GM18868 (cell line): ENCODE data around the gene PCDHGA8.
"Not testable (repeated sequence)": the region's sequence is repeated elsewhere in the genome, so short reads cannot be mapped to it uniquely, and the experiment has no call there.

Experiments
- ATAC-seq: cut with Tn5 transposase; IDR thresholded peaks from one replicate; pipeline ENCODE4 v1.9.1; 2021; ENCODE audit warnings: mild to moderate bottlenecking, moderate library complexity; ENCODE audit not compliant: unreplicated experiment

The PCDHGA8 gene

DNA sequence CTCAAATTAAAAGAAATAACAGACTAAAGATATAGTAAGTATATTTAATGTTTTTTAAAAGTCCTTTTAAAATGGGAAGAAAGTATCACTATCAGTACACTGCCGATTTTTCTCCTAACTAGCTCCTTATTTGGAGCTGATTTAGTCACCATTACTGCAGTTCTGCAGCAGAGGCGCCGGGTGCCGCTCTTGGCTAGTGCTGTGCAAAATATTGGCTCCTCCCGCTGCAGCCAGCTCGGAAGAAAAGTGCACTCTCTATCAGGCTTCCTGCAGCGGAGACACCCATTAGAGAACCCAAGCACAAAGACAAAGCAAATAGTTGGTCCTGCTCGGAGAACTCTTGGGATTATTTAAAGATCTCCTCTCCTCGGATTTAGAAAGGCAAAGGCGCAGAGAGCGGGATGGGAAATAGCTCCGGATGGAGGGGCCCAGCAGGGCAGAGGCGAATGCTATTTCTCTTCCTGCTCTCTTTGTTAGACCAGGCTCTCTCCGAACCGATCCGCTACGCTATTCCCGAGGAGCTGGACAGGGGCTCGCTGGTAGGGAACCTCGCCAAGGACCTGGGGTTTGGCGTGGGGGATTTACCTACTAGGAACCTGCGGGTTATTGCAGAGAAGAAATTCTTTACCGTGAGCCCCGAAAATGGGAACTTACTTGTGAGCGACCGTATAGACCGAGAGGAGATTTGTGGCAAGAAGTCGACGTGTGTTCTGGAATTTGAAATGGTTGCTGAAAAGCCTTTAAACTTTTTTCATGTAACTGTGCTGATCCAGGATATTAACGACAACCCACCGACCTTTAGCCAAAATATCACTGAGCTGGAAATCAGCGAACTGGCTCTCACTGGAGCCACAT lies 22.2 kb upstream of the PCDHGA8 start, which contains the start of gene PCDHGB3:
TSS of gene PCDHGB3 (plus strand) at position 249 of the 855 bp plus-strand sequence. CDS start at position 402, 153 bp downstream.
- ATAC-seq = peak; percentile 99

DNA sequence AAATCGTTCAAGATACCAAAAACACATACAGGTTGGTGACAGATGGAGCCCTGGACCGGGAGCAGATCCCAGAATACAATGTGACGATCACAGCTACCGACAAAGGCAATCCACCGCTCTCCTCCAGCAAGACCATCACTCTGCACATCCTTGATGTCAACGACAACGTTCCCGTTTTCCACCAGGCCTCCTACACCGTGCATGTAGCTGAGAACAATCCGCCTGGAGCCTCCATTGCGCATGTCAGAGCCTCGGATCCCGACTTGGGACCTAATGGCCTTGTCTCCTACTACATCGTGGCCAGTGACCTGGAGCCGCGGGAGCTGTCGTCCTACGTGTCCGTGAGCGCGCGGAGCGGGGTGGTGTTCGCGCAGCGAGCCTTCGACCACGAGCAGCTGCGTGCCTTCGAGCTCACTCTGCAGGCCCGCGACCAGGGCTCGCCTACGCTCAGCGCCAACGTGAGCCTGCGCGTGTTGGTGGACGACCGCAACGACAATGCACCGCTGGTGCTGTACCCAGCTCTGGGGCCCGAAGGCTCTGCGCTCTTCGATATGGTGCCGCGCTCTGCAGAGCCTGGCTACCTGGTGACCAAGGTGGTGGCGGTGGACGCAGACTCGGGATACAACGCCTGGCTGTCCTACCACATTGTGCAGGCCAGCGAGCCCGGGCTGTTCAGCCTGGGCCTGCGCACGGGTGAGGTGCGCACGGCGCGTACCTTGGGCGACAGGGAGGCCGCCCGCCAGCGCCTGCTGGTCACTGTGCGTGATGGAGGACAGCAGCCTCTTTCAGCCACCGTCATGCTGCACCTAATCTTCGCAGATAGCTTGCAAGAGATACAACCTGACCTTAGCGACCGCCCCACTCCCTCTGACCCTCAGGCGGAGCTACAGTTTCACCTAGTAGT lies 20.6 kb upstream of the PCDHGA8 start:
- no peak for ATAC-seq

DNA sequence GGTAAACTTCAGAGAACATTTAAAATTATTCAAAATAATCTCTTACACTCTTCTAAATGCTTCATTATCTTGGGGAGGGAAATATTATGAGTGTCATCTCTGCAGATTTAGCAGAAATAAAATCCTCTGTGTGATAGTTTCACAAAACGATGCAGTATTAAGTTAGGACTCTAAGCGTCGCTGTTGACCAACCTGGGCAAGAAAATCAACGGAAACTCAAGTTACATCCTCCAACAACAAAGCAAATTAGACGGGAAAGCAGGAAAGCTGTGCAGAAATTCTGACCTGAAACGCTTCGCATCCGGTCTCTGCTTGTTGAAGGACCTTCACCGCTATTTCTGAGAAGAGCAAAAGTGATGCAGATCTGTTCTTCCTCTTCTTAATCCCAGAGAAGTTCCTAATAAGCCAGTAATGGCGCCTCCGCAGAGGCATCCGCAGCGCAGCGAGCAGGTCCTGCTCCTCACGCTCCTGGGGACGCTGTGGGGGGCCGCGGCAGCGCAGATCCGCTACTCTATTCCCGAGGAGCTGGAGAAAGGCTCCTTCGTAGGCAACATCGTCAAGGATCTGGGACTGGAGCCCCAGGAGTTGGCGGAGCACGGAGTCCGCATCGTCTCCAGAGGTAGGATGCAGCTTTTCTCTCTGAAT lies 18.6 kb upstream of the PCDHGA8 start, which contains the start of gene PCDHGA6:
TSS of gene PCDHGA6 (plus strand) at position 219 of the 645 bp plus-strand sequence. CDS start at position 412, 193 bp downstream.
- ATAC-seq = no peak

DNA sequence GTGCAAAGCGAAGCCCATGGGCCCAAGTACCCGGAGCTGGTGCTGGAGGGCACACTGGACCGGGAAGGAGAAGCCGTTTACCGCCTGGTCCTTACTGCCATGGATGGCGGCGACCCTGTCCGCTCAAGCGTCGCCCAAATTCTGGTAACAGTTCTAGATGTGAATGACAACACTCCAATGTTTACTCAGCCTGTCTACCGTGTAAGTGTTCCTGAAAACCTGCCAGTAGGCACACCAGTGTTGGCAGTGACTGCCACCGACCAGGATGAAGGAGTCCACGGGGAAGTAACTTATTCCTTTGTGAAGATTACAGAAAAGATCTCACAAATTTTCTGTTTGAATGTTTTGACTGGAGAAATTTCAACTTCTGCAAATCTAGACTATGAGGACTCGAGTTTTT lies 17.8 kb upstream of the PCDHGA8 start:
- ATAC-seq = no peak

DNA sequence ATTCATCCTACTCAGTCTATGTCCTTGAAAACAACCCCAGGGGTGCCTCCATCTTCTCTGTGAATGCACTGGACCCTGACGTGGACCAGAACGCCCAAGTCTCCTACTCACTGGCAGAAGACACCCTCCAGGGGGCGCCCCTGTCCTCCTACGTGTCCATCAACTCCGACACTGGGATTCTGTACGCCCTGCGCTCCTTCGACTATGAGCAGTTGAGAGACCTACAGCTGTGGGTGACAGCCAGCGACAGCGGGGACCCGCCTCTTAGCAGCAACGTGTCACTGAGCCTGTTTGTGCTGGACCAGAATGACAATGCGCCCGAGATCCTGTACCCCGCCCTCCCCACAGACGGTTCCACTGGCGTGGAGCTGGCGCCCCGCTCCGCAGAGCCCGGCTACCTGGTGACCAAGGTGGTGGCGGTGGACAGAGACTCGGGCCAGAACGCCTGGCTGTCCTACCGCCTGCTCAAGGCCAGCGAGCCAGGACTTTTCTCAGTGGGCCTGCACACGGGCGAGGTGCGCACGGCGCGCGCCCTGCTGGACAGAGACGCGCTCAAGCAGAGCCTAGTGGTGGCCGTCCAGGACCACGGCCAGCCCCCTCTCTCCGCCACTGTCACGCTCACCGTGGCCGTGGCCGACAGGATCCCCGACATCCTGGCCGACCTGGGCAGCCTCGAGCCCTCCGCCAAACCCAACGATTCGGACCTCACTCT lies 16.8 kb upstream of the PCDHGA8 start:
- not testable (repeated sequence) for ATAC-seq

DNA sequence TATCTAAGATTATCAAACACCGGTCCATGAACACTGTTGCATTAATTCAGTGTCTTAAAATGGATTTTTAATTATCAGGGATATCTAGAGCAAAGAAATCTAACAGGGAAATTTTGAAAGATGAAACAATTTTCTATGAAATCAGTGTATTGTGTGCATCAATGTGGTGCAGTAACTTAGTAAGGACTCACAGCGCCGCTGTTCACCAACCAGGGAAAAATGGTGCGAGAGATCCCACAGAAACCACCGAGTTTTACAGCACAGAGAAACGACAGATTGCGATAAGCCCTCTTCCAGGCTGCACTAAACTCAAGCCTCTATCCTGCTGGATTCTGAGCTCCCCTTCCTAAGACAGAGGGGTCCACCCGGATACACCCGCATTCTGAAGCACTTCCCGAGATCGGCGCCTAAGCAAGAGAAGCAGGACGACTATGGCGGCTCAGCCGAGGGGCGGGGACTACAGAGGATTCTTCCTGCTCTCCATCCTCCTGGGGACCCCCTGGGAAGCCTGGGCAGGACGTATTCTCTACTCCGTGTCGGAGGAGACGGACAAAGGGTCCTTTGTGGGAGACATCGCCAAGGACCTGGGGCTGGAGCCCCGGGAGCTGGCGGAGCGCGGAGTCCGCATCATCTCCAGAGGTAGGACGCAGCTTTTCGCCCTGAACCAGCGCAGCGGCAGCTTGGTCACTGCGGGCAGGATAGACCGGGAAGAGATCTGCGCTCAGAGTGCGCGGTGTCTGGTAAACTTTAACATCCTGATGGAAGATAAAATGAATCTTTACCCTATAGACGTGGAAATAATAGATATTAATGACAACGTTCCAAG lies 9.8 kb upstream of the PCDHGA8 start, which contains the start of gene PCDHGA7:
TSS of gene PCDHGA7 (plus strand) at position 274 of the 826 bp plus-strand sequence. CDS start at position 432, 158 bp downstream.
- ATAC-seq = peak; percentile 83

DNA sequence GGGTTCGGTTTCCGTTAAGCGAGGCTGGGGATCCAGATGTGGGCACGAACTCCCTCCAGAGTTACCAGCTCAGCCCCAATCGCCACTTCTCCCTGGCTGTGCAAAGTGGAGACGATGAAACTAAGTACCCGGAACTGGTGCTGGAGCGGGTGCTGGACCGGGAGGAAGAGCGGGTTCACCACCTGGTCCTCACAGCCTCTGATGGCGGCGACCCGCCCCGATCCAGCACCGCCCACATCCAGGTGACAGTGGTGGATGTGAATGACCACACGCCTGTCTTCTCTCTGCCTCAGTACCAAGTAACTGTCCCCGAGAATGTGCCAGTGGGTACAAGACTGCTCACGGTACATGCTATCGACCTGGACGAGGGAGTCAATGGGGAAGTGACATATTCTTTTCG lies 9.1 kb upstream of the PCDHGA8 start:
- no peak for ATAC-seq

DNA sequence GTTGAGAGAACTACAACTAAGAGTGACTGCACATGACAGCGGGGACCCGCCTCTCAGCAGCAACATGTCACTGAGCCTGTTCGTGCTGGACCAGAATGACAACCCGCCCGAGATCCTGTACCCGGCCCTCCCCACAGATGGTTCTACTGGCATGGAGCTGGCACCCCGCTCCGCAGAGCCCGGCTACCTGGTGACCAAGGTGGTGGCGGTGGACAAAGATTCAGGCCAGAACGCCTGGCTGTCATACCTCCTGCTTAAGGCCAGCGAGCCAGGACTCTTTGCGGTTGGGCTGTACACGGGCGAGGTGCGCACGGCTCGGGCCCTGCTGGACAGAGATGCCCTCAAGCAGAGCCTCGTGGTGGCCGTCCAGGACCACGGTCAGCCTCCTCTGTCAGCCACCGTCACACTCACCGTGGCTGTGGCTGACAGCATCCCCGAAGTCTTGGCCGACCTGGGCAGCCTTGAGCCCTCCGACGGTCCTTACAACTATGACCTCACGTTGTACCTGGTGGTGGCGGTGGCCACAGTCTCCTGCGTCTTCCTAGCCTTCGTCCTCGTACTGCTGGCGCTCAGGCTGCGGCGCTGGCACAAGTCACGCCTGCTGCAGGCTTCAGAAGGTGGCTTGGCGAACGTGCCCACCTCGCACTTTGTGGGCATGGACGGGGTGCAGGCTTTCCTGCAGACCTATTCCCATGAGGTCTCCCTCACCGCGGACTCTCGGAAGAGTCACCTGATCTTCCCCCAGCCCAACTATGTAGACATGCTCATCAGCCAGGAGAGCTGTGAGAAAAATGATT lies 7.8 kb upstream of the PCDHGA8 start:
- ATAC-seq = no peak

DNA sequence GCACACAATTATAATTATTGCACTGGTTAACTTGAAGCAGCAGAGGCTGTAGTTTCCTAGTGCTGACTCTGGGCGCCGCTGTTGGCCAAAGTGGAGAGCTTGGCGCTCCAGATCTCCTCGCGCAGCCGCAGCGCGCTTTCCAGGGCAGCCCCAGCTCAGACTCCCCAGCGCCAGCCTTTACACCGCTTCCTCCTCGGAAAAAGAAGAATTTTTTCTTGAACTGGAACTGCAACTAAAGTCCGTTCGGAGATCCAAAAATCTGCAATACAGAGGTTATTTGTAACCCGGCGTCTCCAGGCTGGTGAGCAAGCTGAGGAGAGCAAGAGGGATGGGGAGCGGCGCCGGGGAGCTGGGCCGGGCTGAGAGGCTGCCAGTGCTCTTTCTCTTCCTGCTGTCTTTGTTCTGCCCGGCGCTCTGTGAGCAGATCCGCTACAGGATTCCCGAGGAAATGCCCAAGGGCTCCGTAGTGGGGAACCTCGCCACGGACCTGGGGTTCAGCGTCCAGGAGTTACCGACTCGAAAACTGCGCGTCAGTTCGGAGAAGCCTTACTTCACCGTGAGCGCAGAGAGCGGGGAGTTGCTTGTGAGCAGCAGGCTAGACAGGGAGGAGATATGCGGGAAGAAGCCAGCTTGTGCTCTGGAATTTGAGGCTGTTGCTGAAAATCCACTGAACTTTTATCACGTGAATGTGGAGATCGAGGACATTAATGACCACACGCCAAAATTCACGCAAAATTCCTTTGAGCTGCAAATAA lies 4.7 kb upstream of the PCDHGA8 start, which contains the start of gene PCDHGB4:
TSS of gene PCDHGB4 (plus strand) at position 142 of the 755 bp plus-strand sequence. CDS start at position 329, 187 bp downstream.
- peak; percentile 89 for ATAC-seq

DNA sequence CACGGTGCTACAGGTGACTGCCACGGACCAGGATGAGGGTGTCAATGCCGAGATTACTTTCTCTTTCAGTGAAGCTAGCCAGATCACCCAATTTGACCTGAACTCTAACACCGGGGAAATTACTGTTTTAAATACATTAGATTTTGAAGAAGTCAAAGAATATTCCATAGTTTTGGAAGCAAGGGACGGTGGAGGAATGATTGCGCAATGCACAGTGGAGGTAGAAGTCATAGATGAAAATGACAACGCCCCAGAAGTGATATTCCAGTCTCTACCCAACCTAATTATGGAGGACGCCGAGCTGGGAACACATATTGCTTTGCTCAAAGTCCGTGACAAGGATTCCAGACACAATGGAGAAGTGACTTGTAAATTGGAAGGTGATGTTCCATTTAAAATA lies 3.8 kb upstream of the PCDHGA8 start:
- ATAC-seq = no peak

DNA sequence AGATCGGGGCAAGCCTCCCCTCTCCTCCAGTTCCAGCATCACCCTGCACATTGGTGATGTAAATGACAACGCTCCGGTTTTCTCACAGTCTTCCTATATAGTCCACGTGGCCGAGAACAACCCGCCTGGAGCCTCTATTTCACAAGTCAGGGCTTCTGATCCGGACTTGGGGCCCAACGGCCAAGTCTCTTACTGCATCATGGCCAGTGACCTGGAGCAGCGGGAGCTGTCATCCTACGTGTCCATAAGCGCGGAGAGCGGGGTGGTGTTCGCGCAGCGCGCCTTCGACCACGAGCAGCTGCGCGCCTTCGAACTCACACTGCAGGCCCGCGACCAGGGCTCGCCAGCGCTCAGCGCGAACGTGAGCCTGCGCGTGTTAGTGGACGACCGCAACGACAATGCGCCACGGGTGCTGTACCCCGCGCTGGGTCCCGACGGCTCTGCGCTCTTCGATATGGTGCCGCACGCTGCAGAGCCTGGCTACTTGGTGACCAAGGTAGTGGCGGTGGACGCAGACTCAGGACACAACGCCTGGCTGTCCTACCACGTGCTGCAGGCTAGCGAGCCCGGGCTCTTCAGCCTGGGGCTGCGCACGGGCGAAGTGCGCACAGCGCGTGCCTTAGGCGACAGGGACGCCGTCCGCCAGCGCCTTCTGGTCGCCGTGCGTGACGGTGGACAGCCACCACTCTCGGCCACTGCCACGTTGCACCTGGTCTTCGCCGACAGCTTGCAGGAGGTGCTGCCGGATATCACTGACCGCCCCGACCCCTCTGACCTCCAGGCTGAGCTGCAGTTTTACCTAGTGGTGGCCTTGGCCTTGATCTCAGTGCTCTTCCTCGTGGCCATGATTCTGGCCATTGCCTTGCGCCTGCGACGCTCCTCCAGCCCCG lies 3.0 kb upstream of the PCDHGA8 start:
- no peak for ATAC-seq

DNA sequence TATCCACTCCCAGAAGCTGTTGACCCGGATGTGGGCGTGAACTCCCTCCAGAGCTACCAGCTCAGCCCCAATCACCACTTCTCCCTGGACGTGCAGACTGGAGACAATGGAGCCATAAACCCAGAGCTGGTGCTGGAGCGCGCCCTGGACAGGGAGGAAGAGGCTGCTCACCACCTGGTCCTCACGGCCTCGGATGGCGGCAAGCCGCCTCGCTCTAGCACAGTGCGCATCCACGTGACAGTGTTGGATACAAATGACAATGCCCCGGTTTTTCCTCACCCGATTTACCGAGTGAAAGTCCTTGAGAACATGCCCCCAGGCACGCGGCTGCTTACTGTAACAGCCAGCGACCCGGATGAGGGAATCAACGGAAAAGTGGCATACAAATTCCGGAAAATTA lies 834 bp downstream of the PCDHGA8 start:
- no peak for ATAC-seq

DNA sequence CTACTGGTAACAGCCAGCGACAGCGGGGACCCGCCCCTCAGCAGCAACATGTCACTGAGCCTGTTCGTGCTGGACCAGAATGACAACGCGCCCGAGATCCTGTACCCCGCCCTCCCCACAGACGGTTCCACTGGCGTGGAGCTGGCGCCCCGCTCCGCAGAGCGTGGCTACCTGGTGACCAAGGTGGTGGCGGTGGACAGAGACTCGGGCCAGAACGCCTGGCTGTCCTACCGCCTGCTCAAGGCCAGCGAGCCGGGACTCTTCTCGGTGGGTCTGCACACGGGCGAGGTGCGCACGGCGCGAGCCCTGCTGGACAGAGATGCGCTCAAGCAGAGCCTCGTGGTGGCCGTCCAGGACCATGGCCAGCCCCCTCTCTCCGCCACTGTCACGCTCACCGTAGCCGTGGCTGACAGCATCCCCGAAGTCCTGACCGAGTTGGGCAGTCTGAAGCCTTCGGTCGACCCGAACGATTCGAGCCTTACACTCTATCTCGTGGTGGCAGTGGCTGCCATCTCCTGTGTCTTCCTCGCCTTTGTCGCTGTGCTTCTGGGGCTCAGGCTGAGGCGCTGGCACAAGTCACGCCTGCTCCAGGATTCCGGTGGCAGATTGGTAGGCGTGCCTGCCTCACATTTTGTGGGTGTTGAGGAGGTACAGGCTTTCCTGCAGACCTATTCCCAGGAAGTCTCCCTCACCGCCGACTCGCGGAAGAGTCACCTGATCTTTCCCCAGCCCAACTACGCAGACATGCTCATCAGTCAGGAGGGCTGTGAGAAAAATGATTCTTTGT lies 2.2 kb downstream of the PCDHGA8 start:
- ATAC-seq = not testable (repeated sequence)

DNA sequence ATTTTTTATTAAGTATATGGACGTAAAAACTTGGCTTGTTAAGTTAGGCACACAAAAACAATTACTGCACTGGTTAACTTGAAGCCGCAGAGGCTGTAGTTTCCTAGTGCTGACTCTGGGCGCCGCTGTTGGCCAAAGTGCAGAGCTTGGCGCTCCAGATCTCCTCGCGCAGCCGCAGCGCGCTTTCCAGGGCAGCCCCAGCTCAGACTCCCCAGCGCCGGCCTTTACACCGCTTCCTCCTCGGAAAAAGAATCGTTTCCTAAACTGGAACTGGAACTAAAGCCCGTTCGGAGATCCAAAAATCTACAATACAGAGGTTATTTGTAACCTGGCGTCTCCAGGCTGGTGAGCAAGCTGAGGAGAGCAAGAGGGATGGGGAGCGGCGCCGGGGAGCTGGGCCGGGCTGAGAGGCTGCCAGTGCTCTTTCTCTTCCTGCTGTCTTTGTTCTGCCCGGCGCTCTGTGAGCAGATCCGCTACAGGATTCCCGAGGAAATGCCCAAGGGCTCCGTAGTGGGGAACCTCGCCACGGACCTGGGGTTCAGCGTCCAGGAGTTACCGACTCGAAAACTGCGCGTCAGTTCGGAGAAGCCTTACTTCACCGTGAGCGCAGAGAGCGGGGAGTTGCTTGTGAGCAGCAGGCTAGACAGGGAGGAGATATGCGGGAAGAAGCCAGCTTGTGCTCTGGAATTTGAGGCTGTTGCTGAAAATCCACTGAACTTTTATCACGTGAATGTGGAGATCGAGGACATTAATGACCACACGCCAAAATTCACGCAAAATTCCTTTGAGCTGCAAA lies 5.5 kb downstream of the PCDHGA8 start, which contains the start of gene PCDHGB5:
TSS of gene PCDHGB5 (plus strand) at position 192 of the 796 bp plus-strand sequence. CDS start at position 373, 181 bp downstream.
- ATAC-seq = peak; percentile 97

DNA sequence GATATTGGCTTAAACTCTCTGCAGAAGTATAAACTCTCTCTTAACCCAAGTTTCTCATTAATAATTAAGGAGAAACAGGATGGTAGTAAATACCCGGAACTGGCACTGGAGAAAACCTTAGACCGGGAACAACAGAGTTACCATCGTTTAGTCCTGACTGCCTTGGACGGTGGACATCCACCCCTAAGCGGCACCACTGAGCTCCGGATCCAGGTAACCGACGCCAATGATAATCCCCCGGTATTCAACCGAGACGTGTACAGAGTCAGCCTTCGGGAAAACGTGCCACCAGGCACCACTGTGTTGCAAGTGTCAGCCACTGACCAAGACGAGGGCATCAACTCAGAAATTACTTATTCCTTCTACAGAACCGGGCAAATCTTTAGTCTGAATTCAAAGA lies 6.2 kb downstream of the PCDHGA8 start:
- ATAC-seq = no peak
